PC-9 (cell line): ENCODE results near the gene PSMD7. TPM values are rescaled to one million over a fixed set of nuclear protein-coding genes. Genes with fewer than 3 reads are reported as not detected.

ENCODE experiments used
- Bru-seq: library from RNA; stranded (reverse); fragments of 400-500 nt; gene quantifications from one replicate; lab custom pipeline; 2021; lab: Mats Ljungman, UMichigan
- BruChase-seq, 2 experiments: library from RNA; stranded (reverse); fragments of 400-500 nt; gene quantifications; one replicate each; lab custom pipeline; 2021; lab: Mats Ljungman, UMichigan
- BruUV-seq: library from RNA; stranded (reverse); fragments of 400-500 nt; replicated peaks from 2 replicates; lab custom pipeline; 2021; lab: Mats Ljungman, UMichigan
- CTCF ChIA-PET: fragments of 300-600 bp; sonication (Branson Sonifier 250); formaldehyde crosslinking; loops from one replicate; lab custom pipeline; 2022; ENCODE audit warnings: antibody characterized with exemption; lab: Charles Lee
- POLR2A ChIA-PET: fragments of 300-600 bp; sonication (Branson Sonifier 250); formaldehyde crosslinking; loops from one replicate; lab custom pipeline; 2022; ENCODE audit warnings: antibody characterized with exemption; ENCODE audit not compliant: unreplicated experiment; lab: Charles Lee
- DNase-seq, 2 experiments: peaks; one replicate each; pipeline versions ENCODE4 v3.0.0 to v3.0.0-alpha.2; 2015 to 2022; ENCODE audit warnings: mixed read lengths in 1 of 2
- H2AFZ ChIP-seq: fragments of 200-600 bp; sonication (generic); 2 replicates; pipeline ENCODE4 v1.8.1; 2017; ENCODE audit warnings: antibody characterized with exemption
- H3F3A ChIP-seq: fragments of 200-600 bp; sonication (generic); 2 replicates; pipeline ENCODE4 v1.8.1; 2017; ENCODE audit warnings: antibody characterized with exemption, mild to moderate bottlenecking, low read depth; ENCODE audit not compliant: insufficient read depth
- H3K27ac ChIP-seq: fragments of 200-600 bp; sonication (generic); 2 replicates; pipeline ENCODE4 v1.6.1; 2016; ENCODE audit warnings: mixed run types
- H3K27me3 ChIP-seq: fragments of 200-600 bp; sonication (generic); 2 replicates; pipeline ENCODE4 v1.6.1; 2016; ENCODE audit warnings: low read depth, mixed run types; ENCODE audit not compliant: insufficient read depth
- H3K36me3 ChIP-seq: fragments of 200-600 bp; sonication (generic); 2 replicates; pipeline ENCODE4 v1.6.1; 2016; ENCODE audit warnings: low read depth, mixed run types
- H3K4me1 ChIP-seq: fragments of 200-600 bp; sonication (generic); replicated peaks from 2 replicates; pipeline ENCODE4 v1.6.1; 2016; ENCODE audit warnings: mixed run types; ENCODE audit not compliant: insufficient read depth
- H3K4me2 ChIP-seq: fragments of 200-600 bp; sonication (generic); 2 replicates; pipeline ENCODE4 v1.6.1; 2017; ENCODE audit warnings: mixed run types
- H3K4me3 ChIP-seq: fragments of 200-600 bp; sonication (generic); 2 replicates; pipeline ENCODE4 v1.6.1; 2016; ENCODE audit warnings: mixed run types
- H3K79me2 ChIP-seq: fragments of 200-600 bp; sonication (generic); 2 replicates; pipeline ENCODE4 v1.6.1; 2017; ENCODE audit warnings: low read depth, mixed run types
- H3K9me2 ChIP-seq: fragments of 200-600 bp; sonication (generic); 2 replicates; pipeline ENCODE4 v1.8.1; 2017; ENCODE audit warnings: mild to moderate bottlenecking; ENCODE audit not compliant: insufficient read depth
- H3K9me3 ChIP-seq: fragments of 200-600 bp; sonication (generic); 2 replicates; pipeline ENCODE4 v1.8.1; 2016; ENCODE audit warnings: low read depth; ENCODE audit not compliant: insufficient read depth
- H4K20me1 ChIP-seq: fragments of 200-600 bp; sonication (generic); 2 replicates; pipeline ENCODE4 v1.8.1; 2017; ENCODE audit not compliant: insufficient read depth
- EZH2 ChIP-seq: fragments of 200-600 bp; sonication (generic); IDR thresholded peaks from 2 replicates; pipeline ENCODE4 v1.8.0; 2017; ENCODE audit warnings: antibody characterized with exemption, low read depth
- intact Hi-C: fragments of 100-400 bp; cut with micrococcal nuclease; formaldehyde crosslinking; loops from one replicate; pipeline ENCODE4 v1.10.0; 2022; ENCODE audit not compliant: unreplicated experiment
- long read RNA-seq: library from polyadenylated mRNA; stranded (forward); transcript quantifications from one replicate; pipeline ENCODE4 v2.0.0, GENCODE V29; 2022
- total RNA-seq: library from RNA; stranded (reverse); gene quantifications from 2 replicates; pipeline ENCODE4 v1.2.3, GENCODE V29; 2021
- TF ChIP-seq, protein P1 (sequence below): fragments of 200-600 bp; sonication (generic); conservative IDR thresholded peaks from 2 replicates; pipeline ENCODE4 v1.6.1; 2017; ENCODE audit warnings: mixed run types, antibody characterized with exemption, mild to moderate bottlenecking, moderate library complexity

Gene PSMD7
- total RNA-seq (98.2 and 128 TPM in 2 replicates), Bru-seq, nascent RNA (percentile 98 among the genes with signal in this experiment), BruChase-seq, experiment 1, labeled RNA remaining after a 2-hour chase (percentile 94 among the genes with signal in this experiment), BruChase-seq, experiment 2, labeled RNA remaining after a 6-hour chase (percentile 98 among the genes with signal in this experiment)
- long read RNA-seq, transcript PSMD7-201 (7 exons, 1,670 nt), result major isoform, 418 of 446 reads
- long read RNA-seq, partial matches to known transcripts, result 18 of 446 reads
- long read RNA-seq, other reads (novel, unspliced or antisense), result 5 of 446 reads

- H3K36me3 ChIP-seq, result peaks cover 36% of the 10 kb centered on the region
- ChIA-PET POLR2A (interaction anchor here (0.6 kb wide), 1 partner anchor 17 kb away, joined by 3 read pairs; no protein-coding TSS in a partner anchor), CTCF (no interaction called here)
- H3K9me2 ChIP-seq, result no peaks in the 10 kb centered on the region
- peaks cover 18% of the 10 kb centered on the region for H3K4me1 ChIP-seq
- H3F3A ChIP-seq, result peaks cover 19% of the 10 kb centered on the region
- peak within 1 kb of the TSS; percentile 91 for H3K4me2 ChIP-seq
- intact Hi-C loops, result loop anchor here (2.0 kb wide), 1 partner anchor 72 kb away; no protein-coding TSS in a partner anchor
- peak within 1 kb of the TSS; percentile 87 for H3K27ac ChIP-seq
- H3K4me3 ChIP-seq, result peak within 1 kb of the TSS; percentile 98
- H3K27me3 ChIP-seq, result no peaks in the 10 kb centered on the region
- peaks cover 35% of the 10 kb centered on the region for H4K20me1 ChIP-seq
- peak; percentile 82 to 88 for DNase-seq
- no peaks in the 10 kb centered on the region for H3K9me3 ChIP-seq
- peaks cover 45% of the 10 kb centered on the region for H3K79me2 ChIP-seq
- BruUV-seq, result no TSS peak
- H2AFZ ChIP-seq, result peak within 1 kb of the TSS; percentile 100
- TF ChIP-seq, protein P1, sequence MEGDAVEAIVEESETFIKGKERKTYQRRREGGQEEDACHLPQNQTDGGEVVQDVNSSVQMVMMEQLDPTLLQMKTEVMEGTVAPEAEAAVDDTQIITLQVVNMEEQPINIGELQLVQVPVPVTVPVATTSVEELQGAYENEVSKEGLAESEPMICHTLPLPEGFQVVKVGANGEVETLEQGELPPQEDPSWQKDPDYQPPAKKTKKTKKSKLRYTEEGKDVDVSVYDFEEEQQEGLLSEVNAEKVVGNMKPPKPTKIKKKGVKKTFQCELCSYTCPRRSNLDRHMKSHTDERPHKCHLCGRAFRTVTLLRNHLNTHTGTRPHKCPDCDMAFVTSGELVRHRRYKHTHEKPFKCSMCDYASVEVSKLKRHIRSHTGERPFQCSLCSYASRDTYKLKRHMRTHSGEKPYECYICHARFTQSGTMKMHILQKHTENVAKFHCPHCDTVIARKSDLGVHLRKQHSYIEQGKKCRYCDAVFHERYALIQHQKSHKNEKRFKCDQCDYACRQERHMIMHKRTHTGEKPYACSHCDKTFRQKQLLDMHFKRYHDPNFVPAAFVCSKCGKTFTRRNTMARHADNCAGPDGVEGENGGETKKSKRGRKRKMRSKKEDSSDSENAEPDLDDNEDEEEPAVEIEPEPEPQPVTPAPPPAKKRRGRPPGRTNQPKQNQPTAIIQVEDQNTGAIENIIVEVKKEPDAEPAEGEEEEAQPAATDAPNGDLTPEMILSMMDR, result no peak
- TF ChIP-seq EZH2, result no peak
Measured at GRCh38 chr16:74296432-74297144, at the start of gene PSMD7. PSMD7 (plus strand) TSS chr16:74296814; CDS start chr16:74296915, 101 bp downstream.

DNA sequence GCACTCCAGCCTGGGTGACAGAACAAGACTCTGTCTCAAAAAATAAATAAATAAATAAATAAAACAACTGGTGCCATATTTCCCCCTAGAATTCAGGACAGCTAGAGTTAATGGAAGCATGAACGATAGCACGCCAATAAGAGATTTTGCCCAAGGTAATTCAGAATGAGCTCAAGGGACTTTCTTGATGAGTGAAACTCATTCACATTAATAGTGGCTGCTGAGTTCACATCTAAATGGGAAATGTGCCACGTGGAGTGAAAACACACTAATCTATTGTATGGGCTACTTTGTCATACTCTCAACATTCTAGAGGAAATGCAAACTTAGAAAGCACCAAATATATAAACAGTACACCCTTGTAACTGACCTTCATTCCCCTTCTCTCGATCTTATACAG lies 47.4 kb upstream of the PSMD7 start:
- Histone ChIP-seq H3K4me1 (no peaks in the 10 kb centered on the region), H3K27me3 (peaks cover 89% of the 10 kb centered on the region), H4K20me1 (no peaks in the 10 kb centered on the region; the same call in 1 of the 2 replicates), H3K79me2 (no peaks in the 10 kb centered on the region), H3K4me2 (no peak overlapping the region), H3K27ac (no peak overlapping the region), H2AFZ (no peak overlapping the region), H3K36me3 (no peaks in the 10 kb centered on the region), H3K4me3 (no peak overlapping the region), H3F3A (no peaks in the 10 kb centered on the region), H3K9me2 (no peaks in the 10 kb centered on the region), H3K9me3 (no peaks in the 10 kb centered on the region)
- intact Hi-C loops, result no loop called here
- POLR2A ChIA-PET, result no interaction called here
- no TSS peak for BruUV-seq
- CTCF ChIA-PET, result no interaction called here
- no peak for DNase-seq
- no peak for TF ChIP-seq EZH2
- TF ChIP-seq, protein P1, result no peak

DNA sequence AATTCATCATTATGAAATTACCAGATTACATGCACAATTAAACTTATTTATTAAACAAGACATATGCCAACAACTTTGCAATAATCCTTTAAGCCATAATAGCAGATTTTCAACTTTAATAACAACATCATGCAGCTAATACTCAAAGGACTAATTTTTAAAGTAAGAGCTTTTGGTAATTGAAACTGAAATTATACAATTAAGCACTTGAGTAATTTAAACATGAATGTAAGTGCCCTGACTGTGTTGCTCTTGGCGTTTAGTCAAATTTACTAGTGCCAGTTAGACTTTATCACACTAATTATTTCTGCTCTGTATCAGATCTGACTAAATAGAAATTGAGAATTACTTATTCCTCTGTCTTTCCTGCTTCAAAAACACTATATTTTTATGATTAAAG lies 46.8 kb upstream of the PSMD7 start:
- Histone ChIP-seq H3K9me2 (no peaks in the 10 kb centered on the region), H3K27me3 (peaks cover 89% of the 10 kb centered on the region), H3F3A (no peaks in the 10 kb centered on the region), H3K4me2 (no peak overlapping the region), H3K9me3 (no peaks in the 10 kb centered on the region), H3K36me3 (no peaks in the 10 kb centered on the region), H3K4me1 (no peaks in the 10 kb centered on the region), H3K79me2 (no peaks in the 10 kb centered on the region), H3K4me3 (no peak overlapping the region), H2AFZ (no peak overlapping the region), H3K27ac (no peak overlapping the region), H4K20me1 (no peaks in the 10 kb centered on the region; the same call in 1 of the 2 replicates)
- ChIA-PET CTCF (no interaction called here), POLR2A (interaction anchor here (0.7 kb wide), 1 partner anchor 45 kb away, joined by 9 read pairs; no protein-coding TSS in a partner anchor)
- BruUV-seq, result no TSS peak
- intact Hi-C loops, result no loop called here
- no peak for DNase-seq
- no peak for TF ChIP-seq EZH2
